ENCODE measurements around the gene FNBP1. TPM values are rescaled to one million over a fixed set of nuclear protein-coding genes. Genes with fewer than 3 reads are reported as not detected.

FNBP1 gene
- total RNA-seq, 2 experiments from 2014 or later = 206 to 247 TPM

- Mint-ChIP-seq H3K4me3 (no peak overlapping the region), H3K9me3 (no peaks in the 10 kb centered on the region), H3K36me3 (ENCODE audit: low read depth) (peaks cover 62% of the 10 kb centered on the region), H3K27me3 (no peaks in the 10 kb centered on the region), H3K27ac (peak overlapping the region; percentile 67), H3K4me1 (peaks cover 63% of the 10 kb centered on the region)
- ChIA-PET POLR2A (interaction anchor here (1.1 kb wide), 1 partner anchor 13 kb away, joined by 3 read pairs; no protein-coding TSS in a partner anchor), CTCF (interaction anchor here (1.0 to 1.5 kb wide), 4 partner anchors 9 to 11 kb away, joined by 3 read pairs; no protein-coding TSS in a partner anchor)
- no peak for DNase-seq
Observed at GRCh38 chr9:129851821-129852220, 191.2 kb downstream of the FNBP1 start.

DNA sequence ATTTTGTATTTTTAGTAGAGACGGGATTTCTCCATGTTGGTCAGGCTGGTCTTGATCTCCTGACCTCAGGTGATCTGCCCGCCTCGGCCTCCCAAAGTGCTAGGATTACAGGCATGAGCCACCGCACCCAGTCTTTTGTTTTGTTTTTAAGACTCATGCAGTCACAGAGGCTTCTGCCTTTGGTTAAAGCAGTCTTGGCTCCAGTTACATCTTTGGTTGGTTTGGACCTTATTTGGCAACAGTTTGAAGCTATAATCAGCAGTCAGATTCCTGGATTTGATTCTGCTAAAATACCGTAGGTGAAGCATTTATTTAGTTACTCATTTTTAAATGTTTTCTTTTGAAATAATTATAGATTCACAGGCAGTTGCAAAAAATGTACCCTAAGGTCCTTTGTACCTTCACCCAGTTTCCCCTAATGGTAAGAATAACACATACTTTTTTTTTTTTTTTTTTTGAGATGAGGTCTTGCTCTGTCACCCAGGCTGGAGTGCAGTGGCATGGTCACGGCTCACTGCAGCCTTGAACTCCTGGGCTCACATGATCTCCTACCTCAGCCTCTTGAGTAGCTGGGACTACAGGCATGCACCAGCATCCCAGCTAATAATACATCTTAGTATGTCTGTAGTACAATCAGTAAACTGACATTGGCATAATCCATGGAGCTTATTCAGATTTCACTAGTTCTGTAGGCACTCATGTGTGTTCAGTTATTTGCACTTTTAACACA, 192.0 kb downstream of the FNBP1 start:
- no peak overlapping the region for H3K4me3 Mint-ChIP-seq
- ChIA-PET CTCF (interaction anchor here (1.0 to 1.5 kb wide), 3 partner anchors 9 to 12 kb away, joined by 3 read pairs; no protein-coding TSS in a partner anchor), POLR2A (interaction anchor here (1.1 kb wide), 1 partner anchor 12 kb away, joined by 3 read pairs; no protein-coding TSS in a partner anchor)
- DNase-seq = no peak
- peaks cover 56% of the 10 kb centered on the region for H3K4me1 Mint-ChIP-seq
- no peaks in the 10 kb centered on the region for H3K27me3 Mint-ChIP-seq
- H3K27ac Mint-ChIP-seq = no peak overlapping the region
- peaks cover 56% of the 10 kb centered on the region for H3K36me3 Mint-ChIP-seq (ENCODE audit: low read depth)
- no peaks in the 10 kb centered on the region for H3K9me3 Mint-ChIP-seq

DNA sequence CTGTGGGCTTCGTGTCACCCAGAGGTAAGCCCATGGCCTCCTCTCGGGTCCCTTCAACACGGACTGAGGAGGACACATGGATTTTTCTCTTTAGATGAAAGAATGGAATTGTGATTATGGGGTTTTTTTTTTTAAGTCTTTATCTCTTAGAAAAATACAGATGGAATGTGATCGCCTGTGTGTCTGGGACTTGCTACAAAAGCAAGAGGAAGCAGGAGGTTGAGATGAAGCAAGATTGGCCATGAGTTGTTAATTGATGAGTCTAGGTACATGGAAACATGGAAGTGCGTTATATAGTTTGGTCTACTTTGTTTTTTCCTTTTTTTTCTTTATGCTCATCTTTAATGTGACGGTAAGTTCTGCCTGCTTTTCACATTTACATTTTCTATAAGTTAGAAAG, 193.1 kb downstream of the FNBP1 start:
- ChIA-PET CTCF (interaction anchor here (1.1 kb wide), 1 partner anchor 11 kb away, joined by 4 read pairs; no protein-coding TSS in a partner anchor), POLR2A (interaction anchor here (0.6 kb wide), 1 partner anchor 13 kb away, joined by 4 read pairs; no protein-coding TSS in a partner anchor)
- peaks cover 53% of the 10 kb centered on the region for H3K4me1 Mint-ChIP-seq
- DNase-seq = no peak
- no peaks in the 10 kb centered on the region for H3K9me3 Mint-ChIP-seq
- H3K36me3 Mint-ChIP-seq (ENCODE audit: low read depth) = peaks cover 49% of the 10 kb centered on the region
- no peak overlapping the region for H3K4me3 Mint-ChIP-seq
- no peaks in the 10 kb centered on the region for H3K27me3 Mint-ChIP-seq
- H3K27ac Mint-ChIP-seq = no peak overlapping the region

- H3K4me1 Mint-ChIP-seq = peaks cover 48% of the 10 kb centered on the region
- ChIA-PET CTCF (interaction anchor here (1.1 kb wide), 1 partner anchor 12 kb away, joined by 4 read pairs; no protein-coding TSS in a partner anchor), POLR2A (no interaction called here)
- DNase-seq = no peak
- H3K27me3 Mint-ChIP-seq = no peaks in the 10 kb centered on the region
- H3K4me3 Mint-ChIP-seq = no peak overlapping the region
- H3K36me3 Mint-ChIP-seq (ENCODE audit: low read depth) = peaks cover 39% of the 10 kb centered on the region
- no peak overlapping the region for H3K27ac Mint-ChIP-seq
- no peaks in the 10 kb centered on the region for H3K9me3 Mint-ChIP-seq
Observed at GRCh38 chr9:129848712-129849441, 194.1 kb downstream of the FNBP1 start.

GRCh38 chr9:129845373-129845772, 197.6 kb downstream of the FNBP1 start:
- no peaks in the 10 kb centered on the region for H3K9me3 Mint-ChIP-seq

GRCh38 chr9:129841071-129841470, 201.9 kb downstream of the FNBP1 start:
- ChIA-PET POLR2A (no interaction called here), CTCF (interaction anchor here (0.8 to 1.1 kb wide), 2 partner anchors 11 to 46 kb away, joined by 3 to 4 read pairs; no protein-coding TSS in a partner anchor)
- H3K9me3 Mint-ChIP-seq = no peaks in the 10 kb centered on the region
- peak overlapping the region; percentile 50 for H3K27ac Mint-ChIP-seq
- no peak overlapping the region for H3K4me3 Mint-ChIP-seq
- H3K36me3 Mint-ChIP-seq (ENCODE audit: low read depth) = peaks cover 47% of the 10 kb centered on the region
- peaks cover 74% of the 10 kb centered on the region for H3K4me1 Mint-ChIP-seq
- no peak for DNase-seq
- H3K27me3 Mint-ChIP-seq = no peaks in the 10 kb centered on the region

More at GRCh38 chr9:129845373-129845772, 197.6 kb downstream of the FNBP1 start:
- H3K27me3 Mint-ChIP-seq = no peaks in the 10 kb centered on the region
- DNase-seq = no peak
- peak overlapping the region; percentile 87 for H3K27ac Mint-ChIP-seq
- no peak overlapping the region for H3K4me3 Mint-ChIP-seq
- H3K4me1 Mint-ChIP-seq = peaks cover 44% of the 10 kb centered on the region
- ChIA-PET POLR2A (interaction anchor here (1.1 kb wide), 1 partner anchor 18 kb away, joined by 8 read pairs; no protein-coding TSS in a partner anchor), CTCF (interaction anchor here (1.6 to 1.8 kb wide), 2 partner anchors 13 to 20 kb away, joined by 3 to 4 read pairs; no protein-coding TSS in a partner anchor)
- H3K36me3 Mint-ChIP-seq (ENCODE audit: low read depth) = peaks cover 32% of the 10 kb centered on the region

- no peak for DNase-seq
- peaks cover 68% of the 10 kb centered on the region for H3K4me1 Mint-ChIP-seq
- POLR2A ChIA-PET = no interaction called here
Observed at GRCh38 chr9:129840034-129840433, 203.0 kb downstream of the FNBP1 start.

GRCh38 chr9:129839324-129840023, 203.5 kb downstream of the FNBP1 start:
- DNase-seq = no peak
- H3K9me3 Mint-ChIP-seq = no peaks in the 10 kb centered on the region
- H3K4me1 Mint-ChIP-seq = peaks cover 63% of the 10 kb centered on the region
- peak overlapping the region; percentile 86 for H3K27ac Mint-ChIP-seq
- ChIA-PET CTCF (interaction anchor here (0.6 to 1.1 kb wide), 5 partner anchors 19 to 245 kb away, joined by 3 to 5 read pairs (median 4); no protein-coding TSS in a partner anchor), POLR2A (interaction anchor here (0.7 kb wide), 1 partner anchor 12 kb away, joined by 3 read pairs; no protein-coding TSS in a partner anchor)
- peak overlapping the region; percentile 54 for H3K4me3 Mint-ChIP-seq
- H3K27me3 Mint-ChIP-seq = no peaks in the 10 kb centered on the region
- H3K36me3 Mint-ChIP-seq (ENCODE audit: low read depth) = peaks cover 46% of the 10 kb centered on the region

More at GRCh38 chr9:129840034-129840433, 203.0 kb downstream of the FNBP1 start:
- peaks cover 46% of the 10 kb centered on the region for H3K36me3 Mint-ChIP-seq (ENCODE audit: low read depth)
- H3K4me3 Mint-ChIP-seq = peak overlapping the region; percentile 22
- CTCF ChIA-PET = interaction anchor here (0.6 to 0.8 kb wide), 3 partner anchors 12 to 222 kb away, joined by 3 read pairs; no protein-coding TSS in a partner anchor
- no peaks in the 10 kb centered on the region for H3K27me3 Mint-ChIP-seq
- peak overlapping the region; percentile 69 for H3K27ac Mint-ChIP-seq
- H3K9me3 Mint-ChIP-seq = no peaks in the 10 kb centered on the region

GRCh38 chr9:129838707-129839259, 204.2 kb downstream of the FNBP1 start:
- Mint-ChIP-seq H3K27ac (peak overlapping the region; percentile 86), H3K4me1 (peaks cover 68% of the 10 kb centered on the region), H3K27me3 (no peaks in the 10 kb centered on the region), H3K4me3 (peak overlapping the region; percentile 54), H3K9me3 (no peaks in the 10 kb centered on the region), H3K36me3 (ENCODE audit: low read depth) (peaks cover 53% of the 10 kb centered on the region)
- POLR2A ChIA-PET = interaction anchor here (0.7 kb wide), 1 partner anchor 13 kb away, joined by 3 read pairs; no protein-coding TSS in a partner anchor
- CTCF ChIA-PET = interaction anchor here (0.6 to 1.1 kb wide), 6 partner anchors 19 to 246 kb away, joined by 3 to 5 read pairs (median 4); no protein-coding TSS in a partner anchor
- DNase-seq = peak; percentile 39

Measured in activated CD4-positive, alpha-beta T cell treated with anti-CD3 and anti-CD28 coated beads, Interleukin-2, amount 10 ng/mL, durations not matched to agents 7 days and 5 days (primary cell).